ENCODE measurements around the gene JUNB.
A peak's percentile ranks its signal among the peaks of the same experiment; 100 is the strongest.

Gene JUNB

GRCh38 chr19:12791345-12792050, at the start of gene JUNB:
TSS of gene JUNB (plus strand) at chr19:12791486. CDS start at chr19:12791772, 286 bp downstream.
- no peak for TF ChIP-seq ZFX (IDR thresholded peaks at IDR 0.05; ENCODE audit: borderline replicate concordance)
- peak within 1 kb of the TSS; percentile 98 for H3K27ac ChIP-seq

GRCh38 chr19:12745166-12745897, 46.0 kb upstream of the JUNB start:
- TF ChIP-seq, protein P1, sequence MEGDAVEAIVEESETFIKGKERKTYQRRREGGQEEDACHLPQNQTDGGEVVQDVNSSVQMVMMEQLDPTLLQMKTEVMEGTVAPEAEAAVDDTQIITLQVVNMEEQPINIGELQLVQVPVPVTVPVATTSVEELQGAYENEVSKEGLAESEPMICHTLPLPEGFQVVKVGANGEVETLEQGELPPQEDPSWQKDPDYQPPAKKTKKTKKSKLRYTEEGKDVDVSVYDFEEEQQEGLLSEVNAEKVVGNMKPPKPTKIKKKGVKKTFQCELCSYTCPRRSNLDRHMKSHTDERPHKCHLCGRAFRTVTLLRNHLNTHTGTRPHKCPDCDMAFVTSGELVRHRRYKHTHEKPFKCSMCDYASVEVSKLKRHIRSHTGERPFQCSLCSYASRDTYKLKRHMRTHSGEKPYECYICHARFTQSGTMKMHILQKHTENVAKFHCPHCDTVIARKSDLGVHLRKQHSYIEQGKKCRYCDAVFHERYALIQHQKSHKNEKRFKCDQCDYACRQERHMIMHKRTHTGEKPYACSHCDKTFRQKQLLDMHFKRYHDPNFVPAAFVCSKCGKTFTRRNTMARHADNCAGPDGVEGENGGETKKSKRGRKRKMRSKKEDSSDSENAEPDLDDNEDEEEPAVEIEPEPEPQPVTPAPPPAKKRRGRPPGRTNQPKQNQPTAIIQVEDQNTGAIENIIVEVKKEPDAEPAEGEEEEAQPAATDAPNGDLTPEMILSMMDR (IDR thresholded peaks at IDR 0.05), result no peak
- no peak for TF ChIP-seq ZFX (IDR thresholded peaks at IDR 0.05; ENCODE audit: borderline replicate concordance)
- no peak overlapping the region for H3K27ac ChIP-seq

- H3K27ac ChIP-seq, result no peak overlapping the region
- TF ChIP-seq, protein P1 (IDR thresholded peaks at IDR 0.05), result no peak
- no peak for TF ChIP-seq ZFX (IDR thresholded peaks at IDR 0.05; ENCODE audit: borderline replicate concordance)
These were observed 42.8 kb upstream of the JUNB start for GRCh38 chr19:12748489-12748888.

GRCh38 chr19:12749938-12750521, 41.3 kb upstream of the JUNB start:
- TF ChIP-seq, protein P1 (IDR thresholded peaks at IDR 0.05), result no peak
- no peak for TF ChIP-seq ZFX (IDR thresholded peaks at IDR 0.05; ENCODE audit: borderline replicate concordance)

GRCh38 chr19:12750851-12751250, 40.4 kb upstream of the JUNB start:
- TF ChIP-seq ZFX (IDR thresholded peaks at IDR 0.05; ENCODE audit: borderline replicate concordance), result no peak
- TF ChIP-seq, protein P1 (IDR thresholded peaks at IDR 0.05), result no peak
- H3K27ac ChIP-seq, result no peak overlapping the region

More at GRCh38 chr19:12749938-12750521, 41.3 kb upstream of the JUNB start:
- H3K27ac ChIP-seq, result no peak overlapping the region

- no peak within 1 kb of the TSS for H3K27ac ChIP-seq
- TF ChIP-seq, protein P1 (IDR thresholded peaks at IDR 0.05), result no peak
- no peak for TF ChIP-seq ZFX (IDR thresholded peaks at IDR 0.05; ENCODE audit: borderline replicate concordance)
These were observed 39.7 kb upstream of the JUNB start, which contains the start of gene BEST2 for GRCh38 chr19:12751635-12752034. TSS of gene BEST2 (plus strand) at chr19:12751791. CDS start at chr19:12752593, 802 bp downstream.

DNA sequence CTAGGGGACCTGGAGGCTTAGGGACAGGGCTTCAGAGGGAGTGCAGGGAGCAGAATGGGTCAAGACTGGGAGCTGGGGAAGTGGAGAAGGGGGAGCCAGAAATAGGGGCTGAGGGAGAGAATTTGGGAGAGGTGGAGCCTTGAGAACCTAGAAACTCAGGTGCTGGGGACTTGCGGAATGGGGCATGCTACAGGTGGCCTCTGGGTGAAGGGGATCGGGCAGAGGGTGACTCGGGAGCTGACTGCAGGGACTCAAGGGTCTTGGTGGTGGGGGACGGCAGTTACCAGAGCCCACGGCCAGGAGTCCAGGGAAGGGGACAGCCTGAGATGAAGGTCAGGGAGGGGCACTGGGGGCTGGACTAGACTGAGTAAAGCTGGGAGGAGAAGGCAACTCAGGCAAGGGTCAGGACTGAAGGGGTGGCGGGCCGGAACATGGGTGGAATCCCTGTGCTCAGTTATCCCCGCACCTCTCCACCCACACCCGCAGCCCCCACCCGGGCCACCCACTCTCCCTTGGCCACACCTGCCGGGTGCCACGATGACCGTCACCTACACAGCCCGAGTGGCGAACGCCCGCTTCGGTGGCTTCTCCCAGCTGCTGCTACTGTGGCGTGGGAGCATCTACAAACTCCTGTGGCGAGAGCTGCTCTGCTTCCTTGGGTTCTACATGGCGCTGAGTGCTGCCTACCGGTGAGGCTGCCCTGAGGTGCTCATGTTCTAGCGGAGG, 39.1 kb upstream of the JUNB start:
- TF ChIP-seq, protein P1 (IDR thresholded peaks at IDR 0.05), result no peak
- no peak for TF ChIP-seq ZFX (IDR thresholded peaks at IDR 0.05; ENCODE audit: borderline replicate concordance)
- no peak overlapping the region for H3K27ac ChIP-seq
